Globus pallidus (tissue), 1 donor: Measurements from ENCODE around the gene B4GALT2.

Source experiments
- DNase-seq: peaks from one replicate; pipeline ENCODE4 v3.0.0-alpha.2; 2015; ENCODE audit warnings: low spot score

B4GALT2 gene, protein sequence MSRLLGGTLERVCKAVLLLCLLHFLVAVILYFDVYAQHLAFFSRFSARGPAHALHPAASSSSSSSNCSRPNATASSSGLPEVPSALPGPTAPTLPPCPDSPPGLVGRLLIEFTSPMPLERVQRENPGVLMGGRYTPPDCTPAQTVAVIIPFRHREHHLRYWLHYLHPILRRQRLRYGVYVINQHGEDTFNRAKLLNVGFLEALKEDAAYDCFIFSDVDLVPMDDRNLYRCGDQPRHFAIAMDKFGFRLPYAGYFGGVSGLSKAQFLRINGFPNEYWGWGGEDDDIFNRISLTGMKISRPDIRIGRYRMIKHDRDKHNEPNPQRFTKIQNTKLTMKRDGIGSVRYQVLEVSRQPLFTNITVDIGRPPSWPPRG

DNA sequence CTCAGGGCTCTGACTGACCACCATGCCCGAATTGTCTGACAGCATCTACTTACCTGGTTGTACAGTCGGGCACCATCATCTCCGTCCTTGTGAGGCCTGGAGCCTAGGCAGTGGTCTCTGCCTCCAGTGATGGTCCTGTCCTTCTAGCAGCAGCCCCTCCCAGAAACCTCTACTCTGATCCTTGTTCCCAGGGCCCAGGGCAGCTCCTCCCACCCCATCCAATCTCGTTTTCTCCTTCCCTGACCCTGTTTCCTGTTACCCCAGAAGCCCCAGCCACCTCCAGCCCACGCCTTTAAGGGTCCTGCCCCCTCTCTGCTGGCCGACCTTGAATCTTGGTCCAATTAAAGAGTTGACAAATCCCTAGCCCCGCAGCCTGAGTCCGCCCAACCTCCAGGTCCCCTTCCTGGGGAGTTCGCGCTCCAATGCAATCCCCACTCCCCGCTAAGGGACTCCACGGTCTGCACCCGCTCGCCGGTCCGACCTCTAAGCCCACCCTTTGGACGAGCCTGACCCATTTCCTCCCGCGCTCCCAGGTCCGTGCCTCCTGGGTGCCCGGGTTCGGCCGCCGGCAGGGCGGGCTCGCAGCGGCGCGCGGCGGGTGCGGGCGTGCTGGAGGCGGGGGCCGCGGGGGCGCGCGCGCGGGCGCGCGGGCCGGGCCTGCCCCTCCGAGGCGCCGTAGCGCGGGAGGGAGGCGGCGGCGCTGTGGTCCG is at the start of gene B4GALT2:
Gene B4GALT2, plus strand, starts transcription at position 660 of the 710 bp plus-strand sequence. CDS start 1,951 bp downstream, outside the sequence.
- DNase-seq, result no peak

DNA sequence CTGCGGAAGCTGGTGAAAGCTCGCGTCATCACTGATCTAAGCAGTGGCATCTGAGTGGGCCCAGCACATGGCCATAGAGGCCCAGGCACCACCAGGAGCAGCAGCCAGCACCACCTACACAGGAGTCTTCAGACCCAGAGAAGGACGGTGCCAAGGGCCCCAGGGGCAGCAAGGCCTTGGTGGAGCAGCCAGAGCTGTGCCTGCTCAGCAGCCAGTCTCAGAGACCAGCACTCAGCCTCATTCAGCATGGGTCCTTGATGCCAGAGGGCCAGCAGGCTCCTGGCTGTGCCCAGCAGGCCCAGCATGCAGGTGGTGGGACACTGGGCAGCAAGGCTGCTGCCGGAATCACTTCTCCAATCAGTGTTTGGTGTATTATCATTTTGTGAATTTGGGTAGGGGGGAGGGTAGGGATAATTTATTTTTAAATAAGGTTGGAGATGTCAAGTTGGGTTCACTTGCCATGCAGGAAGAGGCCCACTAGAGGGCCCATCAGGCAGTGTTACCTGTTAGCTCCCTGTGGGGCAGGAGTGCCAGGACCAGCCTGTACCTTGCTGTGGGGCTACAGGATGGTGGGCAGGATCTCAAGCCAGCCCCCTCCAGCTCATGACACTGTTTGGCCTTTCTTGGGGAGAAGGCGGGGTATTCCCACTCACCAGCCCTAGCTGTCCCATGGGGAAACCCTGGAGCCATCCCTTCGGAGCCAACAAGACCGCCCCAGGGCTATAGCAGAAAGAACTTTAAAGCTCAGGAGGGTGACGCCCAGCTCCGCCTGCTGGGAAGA is 48.7 kb upstream of the B4GALT2 start:
- no peak for DNase-seq

DNA sequence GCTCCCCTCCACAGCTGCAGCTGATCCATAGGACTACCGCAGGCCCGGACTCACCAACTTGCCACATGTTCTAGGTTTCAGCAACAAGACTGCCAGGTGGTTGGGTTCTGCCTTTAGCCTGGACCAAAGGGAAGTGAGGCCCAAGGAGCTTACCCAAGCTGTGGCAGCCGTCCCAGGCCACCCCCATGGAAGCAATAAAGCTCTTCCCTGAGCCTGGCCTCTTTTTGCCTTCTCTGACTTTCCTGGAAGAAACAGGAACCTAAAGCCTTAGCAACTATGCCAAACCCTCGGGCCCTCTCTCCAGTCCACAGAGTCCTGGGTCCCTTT is 48.1 kb upstream of the B4GALT2 start:
- DNase-seq, result no peak

DNA sequence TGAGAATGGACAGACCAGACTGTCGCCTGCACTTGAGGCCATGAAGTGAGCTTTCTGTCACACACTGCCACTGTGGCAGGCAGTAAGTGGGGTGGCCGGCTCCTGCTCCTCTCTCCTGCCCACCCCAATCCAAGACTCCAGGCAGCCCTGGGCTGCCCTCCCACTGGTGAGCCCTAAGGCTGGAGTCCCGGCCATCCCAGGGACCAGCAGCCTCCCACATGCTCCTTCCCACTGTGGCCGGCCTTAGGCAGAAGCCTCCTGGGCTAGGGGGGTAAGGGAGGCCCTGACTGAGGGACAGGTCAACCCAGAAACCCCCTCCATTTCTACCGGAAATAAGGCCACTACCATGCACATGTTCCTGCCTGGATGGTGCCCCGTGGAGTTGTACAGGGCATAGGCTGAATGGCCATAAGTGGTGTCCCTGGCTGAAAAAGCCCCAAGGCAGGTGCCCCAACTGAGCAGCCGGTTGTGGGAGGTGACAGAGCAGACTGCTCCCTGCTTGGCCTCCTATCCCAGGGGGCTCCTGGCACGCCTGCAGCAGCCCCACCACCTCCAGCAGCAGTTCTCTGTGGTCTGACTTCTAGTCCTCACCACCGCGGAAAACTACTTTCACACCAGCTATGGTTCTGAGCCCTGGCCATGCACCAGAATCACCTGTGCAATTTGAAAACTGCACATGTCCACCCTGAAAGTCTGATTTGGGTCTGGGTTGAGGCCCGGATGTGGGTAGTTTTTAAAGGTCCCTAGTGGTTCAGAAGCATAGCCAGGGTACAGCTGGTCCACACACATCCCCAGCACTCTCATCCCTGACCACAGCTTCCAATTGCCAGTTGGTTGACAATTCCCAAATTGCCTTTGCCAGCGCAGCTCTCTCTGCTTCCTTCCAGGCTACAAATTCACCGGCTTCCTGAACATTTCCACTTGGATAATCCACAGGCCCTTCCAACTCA is 47.0 kb upstream of the B4GALT2 start:
- no peak for DNase-seq

- DNase-seq, result no peak
Observed at GRCh38 chr1:43932786-43933385, 46.1 kb upstream of the B4GALT2 start.

- DNase-seq, result no peak
Observed at GRCh38 chr1:43933386-43934100, 45.5 kb upstream of the B4GALT2 start, which contains the start of gene ARTN. ARTN (plus strand) TSS chr1:43933801; CDS start chr1:43935657, 1,856 bp downstream.

DNA sequence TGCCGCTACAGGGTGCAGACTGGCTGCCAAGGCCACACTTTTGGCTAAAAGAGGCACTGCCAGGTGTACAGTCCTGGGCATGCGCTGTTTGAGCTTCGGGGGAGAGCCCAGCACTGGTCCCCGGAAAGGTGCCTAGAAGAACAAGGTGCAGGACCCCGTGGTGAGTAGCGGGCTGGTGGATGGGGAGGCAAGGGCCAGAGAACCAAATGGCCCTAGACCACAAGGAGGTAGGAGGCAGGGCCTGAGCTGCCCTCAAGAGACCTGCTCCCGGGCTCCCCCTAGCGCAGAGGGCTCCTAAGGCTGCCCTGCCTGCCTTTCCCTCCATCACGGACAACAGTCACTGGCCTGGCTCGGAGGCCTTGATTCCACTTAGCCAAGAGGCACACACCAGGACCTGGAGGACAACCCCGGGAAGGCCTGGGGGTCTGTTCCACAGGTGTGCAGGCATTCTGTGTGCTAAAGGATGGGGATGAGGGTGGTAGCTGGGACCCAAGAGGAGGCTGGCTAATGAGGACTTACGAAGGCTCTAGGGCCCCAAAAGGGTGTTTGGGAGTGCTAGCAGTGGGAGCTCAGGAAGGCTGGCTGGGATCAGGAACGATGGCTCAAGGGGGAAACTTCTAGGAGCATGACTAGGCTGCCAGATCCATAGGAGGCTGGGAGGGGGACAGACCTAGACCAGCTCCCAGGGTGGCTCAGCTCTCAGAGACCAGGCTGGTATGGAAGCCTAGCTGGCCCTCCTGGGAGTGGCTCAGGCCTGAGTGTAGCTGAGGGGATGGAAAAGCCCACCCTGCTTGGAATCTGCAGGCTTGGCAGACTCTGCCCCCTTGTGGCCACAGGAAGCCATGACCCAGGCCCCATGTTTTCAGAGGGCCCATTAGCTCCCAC is 44.7 kb upstream of the B4GALT2 start:
- DNase-seq, result no peak

GRCh38 chr1:43934986-43935324 is 44.1 kb upstream of the B4GALT2 start:
- DNase-seq, result no peak

GRCh38 chr1:43935711-43936427 is 43.1 kb upstream of the B4GALT2 start:
- no peak for DNase-seq

DNA sequence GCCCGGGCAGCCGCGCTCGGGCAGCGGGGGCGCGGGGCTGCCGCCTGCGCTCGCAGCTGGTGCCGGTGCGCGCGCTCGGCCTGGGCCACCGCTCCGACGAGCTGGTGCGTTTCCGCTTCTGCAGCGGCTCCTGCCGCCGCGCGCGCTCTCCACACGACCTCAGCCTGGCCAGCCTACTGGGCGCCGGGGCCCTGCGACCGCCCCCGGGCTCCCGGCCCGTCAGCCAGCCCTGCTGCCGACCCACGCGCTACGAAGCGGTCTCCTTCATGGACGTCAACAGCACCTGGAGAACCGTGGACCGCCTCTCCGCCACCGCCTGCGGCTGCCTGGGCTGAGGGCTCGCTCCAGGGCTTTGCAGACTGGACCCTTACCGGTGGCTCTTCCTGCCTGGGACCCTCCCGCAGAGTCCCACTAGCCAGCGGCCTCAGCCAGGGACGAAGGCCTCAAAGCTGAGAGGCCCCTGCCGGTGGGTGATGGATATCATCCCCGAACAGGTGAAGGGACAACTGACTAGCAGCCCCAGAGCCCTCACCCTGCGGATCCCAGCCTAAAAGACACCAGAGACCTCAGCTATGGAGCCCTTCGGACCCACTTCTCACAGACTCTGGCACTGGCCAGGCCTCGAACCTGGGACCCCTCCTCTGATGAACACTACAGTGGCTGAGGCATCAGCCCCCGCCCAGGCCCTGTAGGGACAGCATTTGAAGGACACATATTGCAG is 42.4 kb upstream of the B4GALT2 start:
- no peak for DNase-seq

- DNase-seq, result no peak
Observed at GRCh38 chr1:43937179-43937865, 41.7 kb upstream of the B4GALT2 start.

GRCh38 chr1:43938383-43938782 is 40.6 kb upstream of the B4GALT2 start:
- no peak for DNase-seq

DNA sequence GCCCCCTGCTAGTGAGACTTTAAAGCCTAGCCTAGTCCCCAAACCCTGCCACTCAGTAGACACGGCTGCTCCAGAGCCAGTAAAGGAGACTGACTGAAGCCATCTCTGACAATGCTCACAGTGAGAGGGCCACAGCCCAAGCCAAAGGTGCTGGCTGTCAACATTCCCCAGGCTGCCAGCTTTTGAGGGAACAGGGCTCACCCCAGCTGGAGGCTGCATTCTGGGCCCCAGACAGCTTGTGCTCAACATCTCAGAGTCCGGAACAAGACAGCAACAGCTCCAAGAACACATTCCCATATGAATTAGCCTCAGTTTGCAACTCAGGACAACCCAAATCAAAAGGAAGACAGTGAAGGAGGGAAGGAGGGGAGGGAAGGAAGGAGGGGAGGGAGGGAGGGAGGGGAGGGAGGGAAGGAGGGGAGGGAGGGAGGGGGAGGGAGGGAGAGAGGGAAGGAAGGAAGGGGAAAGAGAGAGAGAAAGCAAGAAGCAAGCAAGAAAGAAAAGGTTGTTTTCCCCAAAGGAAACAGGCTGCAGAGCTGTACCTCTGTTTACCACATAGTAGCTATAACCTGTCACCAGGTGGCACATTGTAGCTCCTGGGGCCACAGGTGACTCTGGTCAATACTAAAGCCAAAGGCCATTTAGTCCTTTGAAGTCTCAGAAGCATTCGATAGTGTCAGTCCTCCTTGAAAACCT is 40.0 kb upstream of the B4GALT2 start:
- no peak for DNase-seq

GRCh38 chr1:43942411-43942810 is 36.6 kb upstream of the B4GALT2 start:
- DNase-seq, result no peak

- DNase-seq, result no peak
Observed at GRCh38 chr1:43944860-43945259, 34.1 kb upstream of the B4GALT2 start.

DNA sequence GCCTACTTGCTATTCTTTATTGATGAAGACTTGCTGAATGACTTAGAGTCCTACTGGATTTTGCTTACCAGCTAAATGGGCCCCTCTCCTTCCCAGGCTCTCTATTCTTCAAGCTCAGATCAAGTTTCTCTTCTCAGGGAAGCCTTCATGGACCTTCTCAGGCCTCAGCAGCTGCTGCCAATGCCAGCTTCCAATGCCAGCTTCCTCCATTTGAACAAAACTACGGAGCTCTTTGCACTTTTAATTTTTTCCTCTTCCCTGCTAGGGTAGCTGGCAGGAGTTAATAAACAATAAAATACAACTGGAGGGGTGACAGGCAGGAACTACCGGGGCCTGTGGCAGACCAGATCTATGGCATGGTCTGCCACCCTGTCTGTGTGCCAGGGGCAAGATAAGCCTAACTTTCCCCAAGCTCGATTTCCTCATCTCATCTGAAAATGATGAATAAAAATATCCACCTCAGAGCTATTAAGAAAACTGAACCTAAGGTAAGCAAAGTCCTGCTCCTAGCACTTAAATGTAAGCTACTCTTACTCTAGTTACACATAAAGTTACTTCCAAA is 33.3 kb upstream of the B4GALT2 start:
- DNase-seq, result no peak
